HG02763 (cell line): ENCODE results near the gene CHCHD6.

Experiments
- ATAC-seq: cut with Tn5 transposase; IDR thresholded peaks from one replicate; pipeline ENCODE4 v1.9.1; 2021; ENCODE audit warnings: mild to moderate bottlenecking, moderate library complexity; ENCODE audit not compliant: unreplicated experiment

Gene CHCHD6

DNA sequence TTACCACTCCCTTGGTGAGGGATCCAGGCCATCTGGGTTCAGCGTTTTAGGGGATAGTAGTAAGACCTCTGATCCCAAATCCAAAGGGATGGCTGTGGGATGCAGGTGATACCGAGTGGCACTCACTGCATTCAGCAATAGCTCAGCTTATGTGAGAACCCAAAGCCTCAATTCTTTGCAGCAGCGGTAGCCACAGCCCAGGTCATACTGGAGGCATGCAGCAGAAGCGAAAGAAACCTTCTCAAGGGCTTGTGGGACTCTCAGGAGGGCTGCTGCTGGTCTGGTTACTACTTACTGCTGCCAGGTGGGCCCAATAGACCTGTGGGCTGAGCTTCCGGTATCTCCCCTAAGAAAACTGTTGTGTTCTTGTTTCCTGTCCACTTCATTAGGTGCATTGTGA is 38.0 kb downstream of the CHCHD6 start:
- ATAC-seq = no peak

DNA sequence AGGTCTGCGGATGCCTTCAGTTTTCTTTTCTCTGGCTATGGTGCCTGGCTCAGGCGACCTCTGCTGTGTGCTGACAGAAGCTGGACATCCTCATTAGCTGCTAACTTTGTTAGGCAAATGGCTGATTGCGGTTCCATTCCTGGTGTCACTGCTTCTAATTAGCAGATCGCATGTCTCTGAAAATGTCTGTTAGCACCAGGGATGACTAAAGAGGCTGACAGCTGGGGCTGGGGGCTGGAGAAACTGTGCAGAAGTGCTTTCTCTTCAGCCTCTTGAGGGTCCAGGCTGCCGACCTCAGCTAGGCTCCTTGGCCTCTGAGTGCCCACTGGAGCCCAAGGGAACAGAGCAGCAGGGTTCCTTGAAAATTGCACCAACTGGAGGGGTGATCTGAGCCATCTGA is 39.3 kb downstream of the CHCHD6 start:
- ATAC-seq = no peak

DNA sequence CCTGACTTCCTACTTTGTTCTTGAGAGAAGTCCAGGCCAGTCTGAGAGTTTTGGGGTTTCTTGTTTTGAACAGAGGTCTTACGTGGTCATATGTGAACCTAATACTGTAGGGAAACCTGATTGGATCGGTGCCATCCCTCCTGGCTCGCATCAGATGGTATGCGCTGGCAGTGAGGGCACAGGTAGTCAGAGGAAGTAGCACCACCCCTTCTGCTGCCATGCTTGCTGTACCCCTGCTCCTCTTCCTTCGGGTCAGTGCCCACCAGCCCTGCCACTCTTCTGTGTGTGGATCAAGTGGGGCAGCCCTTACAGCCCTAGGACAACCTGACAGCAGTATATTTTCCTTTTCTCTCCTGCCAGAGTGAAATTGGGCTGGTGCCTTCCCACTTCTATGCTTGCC is 39.7 kb downstream of the CHCHD6 start:
- no peak for ATAC-seq

DNA sequence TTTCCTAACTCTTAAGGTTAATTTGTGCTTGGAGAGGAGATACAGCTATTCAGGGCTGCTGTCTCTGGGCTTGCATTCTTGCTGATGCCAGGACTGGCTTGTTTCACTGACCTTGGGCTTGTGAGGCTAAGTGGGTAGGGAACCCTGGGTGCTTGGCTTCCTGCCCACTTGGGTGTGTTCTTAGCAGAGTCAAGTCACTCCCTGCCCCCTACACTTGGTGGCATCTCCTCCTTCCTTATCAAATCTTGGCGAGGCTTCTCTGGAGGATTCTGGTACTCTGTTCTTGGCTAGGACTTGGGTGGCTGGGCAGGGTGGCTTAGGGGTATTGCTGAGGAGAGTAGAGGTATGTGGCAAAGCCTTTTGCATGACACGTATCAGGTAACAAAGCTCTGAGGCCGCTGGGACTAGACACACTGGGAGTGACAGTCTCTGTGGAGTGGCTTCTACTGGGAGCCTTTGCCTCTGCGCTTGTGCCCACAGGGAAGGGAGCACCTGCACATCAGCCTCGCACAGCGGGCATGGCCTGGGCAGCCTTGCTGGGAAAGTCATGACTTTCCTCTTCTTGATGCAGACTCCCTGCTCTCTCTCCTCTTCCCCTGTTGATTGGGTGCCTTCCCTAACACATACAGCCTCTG is 41.8 kb downstream of the CHCHD6 start:
- ATAC-seq = no peak

DNA sequence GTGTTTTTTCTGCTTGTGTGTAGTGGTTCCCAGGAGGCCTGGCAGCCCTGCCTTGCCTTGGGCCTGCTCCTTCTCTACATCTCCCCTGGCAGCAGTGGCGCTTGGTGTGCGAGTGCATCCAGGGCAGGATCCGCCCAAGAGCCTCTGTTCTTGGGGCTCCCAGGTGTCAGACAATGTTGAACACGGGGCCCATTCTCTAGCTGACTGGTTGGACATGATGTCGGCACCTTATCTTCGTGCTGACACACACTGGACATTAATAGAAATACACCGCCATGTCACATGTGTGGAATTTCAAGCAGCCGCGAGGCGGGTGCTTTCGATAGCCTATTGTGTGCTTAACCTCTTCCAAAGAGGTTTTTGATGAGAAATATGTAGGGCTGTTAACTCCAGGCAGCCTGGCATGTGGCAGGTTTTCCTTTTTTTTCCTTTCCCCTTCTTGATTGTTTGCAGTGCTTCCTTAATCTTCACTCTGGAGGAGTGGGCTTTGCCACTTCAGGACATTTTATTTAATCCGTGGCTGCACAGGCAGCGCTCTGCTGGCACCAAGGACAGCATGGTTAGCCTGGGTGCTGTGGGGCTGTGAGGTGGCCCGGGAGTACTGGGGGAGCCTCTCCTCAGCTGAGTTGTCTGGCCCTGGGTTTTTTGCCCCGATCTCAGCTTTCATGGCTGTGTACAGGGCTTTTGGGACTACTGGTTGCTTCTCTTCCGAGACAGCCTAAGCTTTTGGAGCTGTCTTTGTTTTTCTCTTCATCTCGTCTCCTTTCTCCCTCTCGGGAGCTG is 42.5 kb downstream of the CHCHD6 start:
- no peak for ATAC-seq

DNA sequence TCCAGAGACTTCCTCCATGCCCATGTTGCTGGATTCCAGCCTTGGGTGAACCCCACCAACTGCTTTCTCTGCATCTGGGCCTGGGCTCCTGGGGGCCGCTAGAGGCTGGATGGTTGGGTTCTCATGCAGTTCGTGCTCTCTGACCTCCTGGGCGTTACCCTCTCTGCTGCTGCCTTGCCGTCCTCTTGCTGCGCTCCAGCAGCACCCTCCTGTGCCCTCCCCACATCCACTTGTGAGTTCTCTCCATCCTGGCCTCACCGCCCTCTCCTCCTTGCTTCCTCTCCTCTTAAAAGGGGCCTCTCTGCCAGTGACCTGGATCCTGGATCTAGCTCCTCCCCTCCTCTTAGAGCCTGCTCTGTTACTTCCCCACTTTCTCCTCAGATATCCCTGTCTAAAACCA is 43.7 kb downstream of the CHCHD6 start:
- no peak for ATAC-seq

DNA sequence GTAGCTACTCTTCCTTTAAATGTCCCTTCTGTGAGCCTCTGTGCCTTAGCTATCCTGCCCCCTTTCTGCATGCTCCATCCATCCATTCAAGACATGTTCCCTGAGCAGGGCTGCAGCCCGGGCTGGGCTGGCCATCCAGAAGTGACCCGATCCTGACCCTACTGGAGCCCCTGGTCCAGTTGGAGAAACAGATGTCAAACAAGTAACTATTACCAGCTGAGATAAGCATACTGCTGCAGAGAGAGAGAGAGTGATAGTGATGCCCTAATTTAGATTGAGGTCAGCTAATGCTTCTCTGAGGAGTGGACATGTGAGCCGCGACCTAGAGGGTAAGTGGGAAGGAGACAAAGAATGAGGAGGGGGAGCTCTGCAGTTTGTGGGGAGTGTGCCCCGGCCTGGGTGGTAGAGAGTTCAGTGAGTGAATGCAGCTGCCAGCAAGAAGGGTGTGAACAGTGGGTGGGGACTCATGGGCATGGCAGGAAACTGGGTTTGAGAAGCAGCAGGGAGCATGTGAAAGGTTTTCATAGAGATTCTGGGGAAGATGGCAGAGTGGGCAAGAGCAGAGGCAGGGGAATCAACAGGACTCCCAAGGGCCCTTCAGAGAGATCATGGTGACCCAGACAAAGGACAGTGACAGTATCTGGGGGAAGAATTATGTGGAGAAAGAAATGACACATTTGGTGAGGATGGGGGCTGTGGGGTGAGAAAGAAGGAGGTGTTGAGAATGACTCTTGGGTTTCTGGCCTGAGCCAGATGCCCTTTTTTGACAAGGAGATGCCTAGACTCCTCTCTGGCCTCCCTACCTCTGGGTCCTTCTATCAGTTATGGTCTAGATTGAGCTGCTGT is 44.9 kb downstream of the CHCHD6 start:
- no peak for ATAC-seq

DNA sequence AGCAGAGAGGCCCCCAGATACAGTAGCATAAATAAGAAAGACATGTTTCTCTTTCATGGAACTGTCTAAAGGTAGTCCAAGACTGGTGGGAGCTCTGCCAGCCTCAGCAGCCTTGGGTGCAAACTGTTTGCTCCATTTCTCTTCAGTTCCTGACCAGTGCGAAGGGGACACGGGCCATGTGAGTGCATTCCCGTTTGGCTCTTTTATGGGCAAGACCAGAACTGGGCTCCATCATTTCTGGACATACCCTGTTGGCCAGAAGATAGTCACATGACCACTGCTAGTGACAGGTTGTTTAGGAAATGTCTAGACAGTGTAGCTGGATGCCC is 45.5 kb downstream of the CHCHD6 start:
- no peak for ATAC-seq

DNA sequence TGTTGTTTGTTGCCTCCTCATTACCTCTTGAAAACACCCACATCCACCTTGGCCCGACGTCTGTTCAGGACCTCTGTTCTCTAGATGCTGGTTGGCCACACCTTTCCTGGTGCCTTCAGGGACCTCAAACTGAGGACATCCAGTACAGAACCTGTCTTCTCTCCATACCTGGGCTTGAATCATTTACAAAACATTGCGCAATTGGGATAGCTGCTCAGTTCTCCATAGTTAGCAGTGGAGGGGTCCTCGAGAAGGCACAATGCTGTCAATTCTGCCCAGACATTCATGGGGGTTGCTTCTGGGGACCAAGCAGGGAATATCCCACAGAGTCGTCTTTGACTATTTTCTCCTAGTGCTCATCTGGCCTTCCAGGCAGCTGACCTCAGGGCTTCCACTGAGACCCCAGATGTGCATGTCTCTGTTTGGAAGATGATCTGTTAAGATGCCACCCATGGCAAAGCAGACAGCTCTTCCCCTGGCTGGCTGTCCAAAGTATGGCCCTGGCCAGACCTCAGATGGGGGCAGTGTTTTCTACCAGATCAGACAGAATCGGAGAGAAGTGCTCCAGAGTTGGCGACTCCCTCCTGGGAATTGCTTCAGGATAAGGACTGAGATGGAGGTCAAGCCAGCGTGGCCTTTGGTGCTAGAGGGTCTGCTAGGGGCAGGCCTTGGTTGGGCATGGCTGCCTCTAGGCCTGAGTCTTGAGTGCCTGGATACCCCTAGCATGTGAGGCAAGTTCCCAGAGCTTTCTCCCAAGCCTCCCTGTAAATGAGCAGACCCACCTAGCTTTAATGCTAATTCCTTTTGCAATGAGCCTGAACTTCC is 46.1 kb downstream of the CHCHD6 start:
- no peak for ATAC-seq

DNA sequence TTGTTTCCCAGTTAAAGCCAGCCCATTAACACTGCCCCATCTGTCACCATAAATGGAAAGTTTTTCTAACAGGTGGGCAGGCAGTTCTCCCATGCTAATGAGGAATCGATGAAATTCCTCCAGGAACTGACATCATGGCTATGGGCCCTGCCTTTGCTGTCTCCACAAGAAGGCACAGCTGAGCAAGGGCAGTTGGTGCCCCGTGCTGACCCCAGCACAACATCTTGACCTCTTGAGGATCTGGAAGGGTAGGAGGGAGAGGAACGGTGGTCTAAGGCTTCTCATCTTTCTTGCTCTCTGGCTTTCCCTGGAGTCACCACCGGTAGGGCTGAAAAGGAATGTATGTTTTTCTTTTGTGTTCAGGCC is 46.7 kb downstream of the CHCHD6 start:
- no peak for ATAC-seq

DNA sequence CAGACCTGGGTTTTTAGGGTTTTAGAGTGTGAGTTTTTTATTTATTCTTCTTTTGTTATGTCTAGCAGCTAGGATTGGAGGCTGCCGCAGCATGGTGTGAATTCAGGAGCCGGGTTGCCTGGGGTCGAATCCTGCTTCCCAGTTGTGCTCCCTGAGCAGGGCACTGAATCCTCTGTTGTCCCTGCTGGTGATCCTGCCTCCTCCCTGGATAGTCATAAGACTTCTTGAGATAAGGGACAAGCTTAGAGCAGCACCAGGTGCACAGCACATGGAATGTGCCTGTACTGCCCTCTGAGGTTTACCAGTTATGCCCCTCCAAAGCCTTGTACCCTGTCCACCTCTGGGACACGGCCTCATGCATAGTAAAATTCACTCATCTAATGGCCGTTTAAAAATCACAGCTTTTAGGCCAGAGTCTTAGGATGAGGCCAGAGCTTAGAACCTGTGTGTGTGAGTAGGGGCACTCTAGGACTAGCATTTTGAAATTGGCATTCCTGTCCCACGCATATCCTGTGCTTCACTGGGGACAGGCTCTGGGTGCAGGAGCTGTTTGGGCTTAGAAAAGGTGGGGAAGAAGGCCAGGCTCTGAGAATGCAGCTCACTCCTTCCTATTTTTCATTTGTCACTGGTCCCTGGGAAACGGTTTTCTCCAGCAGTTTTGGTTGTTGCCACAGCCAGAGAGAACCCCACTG is 47.7 kb downstream of the CHCHD6 start:
- no peak for ATAC-seq

DNA sequence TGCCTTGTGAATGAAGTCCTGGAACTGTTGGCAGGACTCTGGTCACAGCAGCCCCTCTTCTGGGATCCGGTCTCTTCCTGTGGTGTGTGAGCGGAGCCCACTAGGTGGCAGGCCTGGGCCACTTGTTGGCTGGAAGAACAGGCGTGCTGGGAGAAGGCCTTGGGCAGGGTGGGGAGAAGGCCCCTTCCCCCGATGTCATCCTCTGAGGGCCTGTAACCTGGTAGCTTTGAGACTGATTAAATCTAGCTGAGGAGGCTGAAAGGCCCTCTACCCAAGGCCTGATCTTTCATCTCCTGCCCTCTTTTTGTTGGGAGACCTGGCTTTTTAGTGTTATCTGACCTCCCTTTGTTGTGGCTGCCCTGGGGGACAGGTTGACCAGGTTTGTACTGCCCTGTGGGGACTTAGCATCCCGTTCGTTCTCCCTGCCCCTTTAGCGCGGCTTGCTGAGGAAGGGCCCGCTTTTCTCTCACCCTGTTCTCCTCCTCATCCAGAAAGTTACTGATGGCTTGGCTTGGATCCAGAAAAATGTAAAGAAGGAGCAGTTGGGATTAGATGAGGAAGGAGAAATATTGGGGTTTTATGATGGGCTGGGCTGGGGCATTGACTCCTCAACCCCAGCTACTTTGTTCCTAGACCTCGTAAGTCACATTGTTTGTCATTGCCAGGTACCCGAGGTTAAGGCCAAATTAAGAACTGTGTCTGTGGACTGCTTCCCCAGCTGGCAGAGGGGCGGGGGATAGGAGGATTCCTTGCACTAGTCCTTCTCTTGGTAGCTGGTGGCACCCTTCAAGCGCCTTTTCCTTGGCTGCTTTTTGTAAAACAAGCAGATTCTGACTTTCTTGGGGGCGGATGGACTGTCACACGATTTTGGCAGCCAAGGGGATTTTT is 48.5 kb downstream of the CHCHD6 start:
- ATAC-seq = peak; percentile 44

DNA sequence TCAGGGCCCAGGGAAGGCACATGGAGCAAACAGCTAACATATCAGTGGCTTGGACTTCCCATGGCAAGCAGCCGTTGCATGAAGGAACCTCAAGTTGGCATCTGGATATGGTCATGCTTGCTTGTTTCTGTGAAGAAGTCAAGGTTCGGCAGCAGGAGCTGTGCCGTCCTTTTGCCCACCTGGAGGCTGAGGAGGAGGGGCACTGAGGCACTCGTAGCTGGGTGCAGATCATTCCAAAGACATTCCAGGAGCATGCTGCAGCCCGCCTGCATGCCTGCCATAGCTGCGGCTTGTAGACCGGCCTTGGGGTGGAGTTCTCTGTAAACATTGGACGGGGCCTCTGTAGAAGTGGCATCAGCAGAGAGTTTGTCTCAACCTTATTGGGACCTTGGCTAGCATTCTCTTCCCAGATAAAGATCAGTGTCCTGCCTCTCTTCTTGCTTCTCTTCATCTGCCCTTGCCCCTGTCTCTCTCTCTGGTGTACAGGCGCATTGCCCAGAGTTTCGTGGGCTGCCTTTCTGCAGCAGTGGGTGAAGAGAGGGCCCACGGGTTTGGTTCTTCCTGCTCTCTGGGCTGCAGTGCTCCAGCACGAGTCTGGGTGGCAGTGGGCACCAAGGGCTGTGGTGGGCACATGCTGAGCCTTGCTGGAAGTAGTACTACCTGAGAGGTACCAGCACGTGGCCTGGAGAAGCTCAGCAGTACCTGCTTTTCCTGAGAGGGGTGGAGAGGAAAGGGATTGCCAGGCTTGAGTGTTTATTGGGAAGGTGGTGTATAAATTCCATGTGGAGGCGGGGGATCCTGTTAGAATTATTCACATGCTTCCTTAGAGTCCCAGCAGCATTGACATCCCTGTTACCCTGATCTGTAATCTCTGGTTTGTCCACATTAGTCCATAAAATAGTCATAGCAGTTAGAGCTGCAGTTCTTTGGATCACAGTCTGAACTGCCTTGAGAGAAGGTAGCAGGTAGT is 49.4 kb downstream of the CHCHD6 start:
- ATAC-seq = no peak

DNA sequence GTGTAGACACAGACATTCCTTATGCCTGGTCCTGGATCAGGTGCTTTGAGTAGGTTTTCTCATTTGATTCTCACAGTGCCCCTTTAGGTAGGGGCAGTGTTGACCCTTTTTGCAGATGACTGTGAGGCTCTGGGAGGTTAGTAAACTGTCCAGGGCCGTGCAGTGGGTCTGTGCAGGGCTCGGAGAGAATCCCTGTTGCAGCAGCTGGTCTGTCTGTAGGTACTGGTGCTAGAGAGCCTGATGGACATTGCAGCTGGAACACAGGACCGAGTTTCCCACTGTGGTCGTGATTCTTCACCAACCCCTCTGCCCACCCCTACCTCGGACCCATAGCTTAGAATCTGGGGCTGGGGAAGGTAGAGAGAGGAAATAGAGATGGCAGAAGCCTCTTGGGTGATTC is 51.8 kb downstream of the CHCHD6 start:
- ATAC-seq = no peak

DNA sequence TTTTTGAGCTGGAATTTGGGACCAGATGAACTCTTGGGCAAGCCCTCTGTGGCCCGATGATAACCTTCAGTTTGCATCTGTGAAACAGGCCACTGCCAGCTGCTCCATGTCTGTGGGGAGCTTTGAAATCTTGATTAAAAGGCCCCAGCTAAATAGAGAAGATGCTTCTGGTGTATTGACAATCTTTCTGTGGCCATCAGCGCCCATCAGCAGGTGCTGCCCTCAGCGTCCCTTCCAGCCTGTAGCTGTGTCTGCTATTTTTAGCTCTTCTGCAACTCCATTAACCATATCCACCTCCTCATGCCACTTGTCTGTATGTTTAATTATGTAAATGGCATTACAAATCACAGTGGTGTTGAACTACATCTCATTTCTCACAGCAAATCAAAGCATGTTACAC is 54.0 kb downstream of the CHCHD6 start:
- no peak for ATAC-seq

DNA sequence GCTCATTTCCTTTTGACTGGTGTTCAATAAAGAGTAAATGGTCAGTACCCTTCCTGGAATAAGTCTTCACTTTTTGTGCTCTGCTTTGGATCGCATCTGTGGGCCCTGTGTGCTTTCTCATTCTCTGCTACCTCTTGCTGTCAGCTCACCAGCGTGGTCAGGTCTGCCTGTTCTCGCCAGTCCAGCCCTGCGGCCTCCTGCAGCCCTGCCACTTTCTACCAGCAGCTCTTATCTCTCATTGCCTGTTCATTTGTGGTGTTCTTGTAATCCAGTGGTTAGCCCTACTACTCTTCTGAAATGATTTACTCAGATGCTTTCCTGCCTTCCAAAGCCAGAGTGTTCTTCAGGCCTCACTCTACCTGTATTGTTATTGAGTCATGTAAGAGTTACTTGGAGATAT is 54.8 kb downstream of the CHCHD6 start:
- ATAC-seq = no peak

DNA sequence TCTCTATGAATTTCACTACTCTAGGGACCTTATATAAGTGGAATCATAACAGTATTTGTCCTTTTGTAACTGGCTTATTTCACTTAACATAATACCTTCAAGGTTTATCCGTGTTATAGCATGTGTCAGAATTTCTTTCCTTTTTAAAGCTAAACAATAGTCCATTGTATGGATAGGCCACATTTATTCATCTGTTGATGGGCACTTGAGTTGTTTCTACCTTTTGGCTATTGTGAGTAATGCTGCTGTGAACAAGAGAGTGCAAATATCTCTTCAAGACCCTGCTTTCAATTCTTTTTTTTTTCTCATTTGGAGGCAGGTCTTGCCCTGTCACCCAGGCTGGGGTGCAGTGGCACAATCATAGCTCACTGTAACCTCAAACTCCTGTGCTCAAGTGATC is 56.5 kb downstream of the CHCHD6 start:
- no peak for ATAC-seq

DNA sequence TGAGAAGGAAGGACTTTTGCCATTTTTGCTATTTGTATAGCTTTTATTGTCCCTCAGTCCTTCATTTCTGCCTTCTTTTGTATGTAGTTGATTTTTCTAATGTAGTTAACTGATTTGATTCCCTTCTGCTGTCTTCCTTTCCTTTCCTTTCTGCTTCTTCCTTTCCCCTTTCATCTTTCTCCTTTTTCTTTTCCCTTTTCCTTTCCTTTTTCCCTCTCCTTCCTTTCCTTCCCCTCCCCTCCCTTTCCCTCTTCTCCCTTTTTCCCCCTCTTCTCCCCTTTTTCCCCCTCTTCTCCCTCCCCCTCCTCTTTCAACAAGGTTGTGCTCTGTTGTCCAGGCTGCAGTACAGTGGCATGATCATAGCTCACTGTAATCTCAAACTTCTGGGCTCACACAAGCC is 59.0 kb downstream of the CHCHD6 start:
- no peak for ATAC-seq
